ENCODE results near the gene SPDYE2.
"Not testable (repeated sequence)": the region's sequence is repeated elsewhere in the genome, so short reads cannot be mapped to it uniquely, and the experiment has no call there.

SPDYE2 gene

GRCh38 chr7:102606848-102607247 lies 55.8 kb downstream of the SPDYE2 start:
- not testable (repeated sequence) for DNase-seq

GRCh38 chr7:102609734-102610133 lies 58.7 kb downstream of the SPDYE2 start:
- DNase-seq, result not testable (repeated sequence)

- DNase-seq, result not testable (repeated sequence)
Measured at GRCh38 chr7:102610441-102610840, 59.4 kb downstream of the SPDYE2 start.

GRCh38 chr7:102611013-102611674 lies 60.1 kb downstream of the SPDYE2 start:
- not testable (repeated sequence) for DNase-seq

- not testable (repeated sequence) for DNase-seq
Measured at GRCh38 chr7:102611675-102612325, 60.8 kb downstream of the SPDYE2 start.

Data from NCI-H187 (cell line).